Measurements from ENCODE around the gene FFAR1. TPM values are rescaled to one million over a fixed set of nuclear protein-coding genes. Genes with fewer than 3 reads are reported as not detected.

FFAR1 gene
- total and polyA plus RNA-seq, 2 of the 8 experiments (the other 6 are each of a cell fraction or from before 2014, with no cell fraction given): not detected

DNA sequence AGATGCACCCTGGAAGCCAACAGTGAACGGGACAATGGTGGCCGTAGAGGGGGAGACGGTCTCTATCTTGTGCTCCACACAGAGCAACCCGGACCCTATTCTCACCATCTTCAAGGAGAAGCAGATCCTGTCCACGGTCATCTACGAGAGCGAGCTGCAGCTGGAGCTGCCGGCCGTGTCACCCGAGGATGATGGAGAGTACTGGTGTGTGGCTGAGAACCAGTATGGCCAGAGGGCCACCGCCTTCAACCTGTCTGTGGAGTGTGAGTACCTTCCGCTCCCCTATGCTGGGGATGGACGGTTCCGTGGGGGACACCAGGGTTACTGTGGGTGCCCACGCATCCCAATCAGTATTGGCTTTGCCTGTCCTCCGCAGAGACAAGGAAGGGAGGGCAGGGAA, 45.3 kb upstream of the FFAR1 start:
- Histone ChIP-seq H2BK120ac (replicated peaks; ENCODE audit: low read depth, low read length) (no peak overlapping the region), H2BK5ac (ENCODE audit: low read depth, low read length) (no peak overlapping the region), H3K18ac (ENCODE audit: extremely low read depth, low read length) (no peak overlapping the region), H4K5ac (ENCODE audit: insufficient read length, low read depth, low read length) (no peak overlapping the region), H3K56ac (replicated peaks; ENCODE audit: insufficient read length, low read depth, low read length) (no peak overlapping the region), H2AFZ (ENCODE audit: low read length) (no peak overlapping the region), H2AK5ac (ENCODE audit: low read depth, low read length) (peak overlapping the region; percentile 82; the same call in 1 of the 2 replicates), H3K4me2 (ENCODE audit: insufficient read depth in 1 of 2, low read depth in 2 of 2, low read length in 2 of 2) (no peak overlapping the region), H3K9ac (replicated peaks in 1 of 4; ENCODE audit: extremely low read depth in 1 of 4, low read depth in 3 of 4, low read length in 3 of 4) (no peak overlapping the region), H3K14ac (ENCODE audit: insufficient read length) (no peak overlapping the region), H3K23ac (ENCODE audit: insufficient read length) (no peak overlapping the region), H3K36me3 (ENCODE audit: control insufficient read depth in 2 of 4, insufficient read depth in 4 of 4, low read length in 3 of 4) (no peaks in the 10 kb centered on the region; a peak in 1 of 8 replicates), H3K4me1 (replicated peaks in 1 of 4; ENCODE audit: control insufficient read depth in 3 of 4, insufficient read depth in 4 of 4, low read length in 3 of 4) (0 out of 7 replicates have a peak, but pooled peaks cover 0 to 2% (median 0%) of the 10 kb centered on the region in 4 experiments), H3K27ac (ENCODE audit: low read depth, low read length) (no peak overlapping the region), H3K4ac (replicated peaks; ENCODE audit: insufficient read length, low read depth, low read length) (no peak overlapping the region), H3K23me2 (ENCODE audit: low read depth, low read length) (peaks cover 14% of the 10 kb centered on the region; the same call in 1 of the 2 replicates), H3K9me3 (ENCODE audit: insufficient read depth in 2 of 2, low read depth in 1 of 2, low read length in 1 of 2) (no peaks in the 10 kb centered on the region; a peak in 1 of 4 replicates), H3K27me3 (replicated peaks in 1 of 4; ENCODE audit: control insufficient read depth in 3 of 4, extremely low read depth in 1 of 4, insufficient read depth in 3 of 4, low read length in 3 of 4) (peaks cover 0 to 7% (median 2%) of the 10 kb centered on the region in 4 experiments; a peak in 1 of 7 replicates), H4K8ac (ENCODE audit: extremely low read depth, insufficient read depth, low read length) (no peak overlapping the region), H2BK15ac (ENCODE audit: low read length) (no peak overlapping the region), H2BK12ac (ENCODE audit: low read depth, low read length) (no peak overlapping the region), H3K79me2 (ENCODE audit: control insufficient read depth in 1 of 2, insufficient read depth in 2 of 2, low read length in 2 of 2) (no peaks in the 10 kb centered on the region), H3K4me3 (ENCODE audit: extremely low read depth in 1 of 4, insufficient read depth in 2 of 4, low read depth in 3 of 4, low read length in 4 of 4) (no peak overlapping the region), H4K20me1 (replicated peaks in 1 of 2; ENCODE audit: control insufficient read depth in 1 of 2, insufficient read depth in 2 of 2, low read length in 2 of 2) (peaks cover 0 to 16% of the 10 kb centered on the region in 2 experiments), H3K79me1 (ENCODE audit: low read depth, low read length) (peaks cover 3% of the 10 kb centered on the region; the same call in 1 of the 2 replicates), H2BK20ac (ENCODE audit: low read length) (no peak overlapping the region), H4K91ac (replicated peaks; ENCODE audit: insufficient read length, low read length) (no peak overlapping the region)
- ChIA-PET POLR2A (ENCODE audit: partially characterized antibody) (interaction anchor here (1.4 kb wide), 1 partner anchor 22 kb away, joined by 3 read pairs; no protein-coding TSS in a partner anchor), CTCF (ENCODE audit: partially characterized antibody) (interaction anchor here (0.9 kb wide), 1 partner anchor 31 kb away, joined by 3 read pairs; no protein-coding TSS in a partner anchor)
- DNase-seq (ENCODE audit: low read depth in 1 of 2, low spot score in 2 of 2) (no peak), FAIRE-seq (no peak)
- TF ChIP-seq CBX8 (IDR thresholded peaks at IDR 0.05; ENCODE audit: borderline replicate concordance, low read depth, low read length) (no peak), POLR2AphosphoS5 (IDR thresholded peaks at IDR 0.05; ENCODE audit: low read depth, low read length) (no peak)
- WGBS, 2 experiments (ENCODE audit: extremely low coverage in 1 of 2, insufficient coverage in 1 of 2, insufficient read length in 1 of 2, insufficient replicate concordance in 2 of 2, low coverage in 1 of 2, low lambda C conversion rate in 2 of 2, missing lambda C conversion rate in 1 of 2): 85% methylated on average over 14 of the region's 16 CpGs; no CpG with 5 or more reads in 1 of the 2 experiments
